B cell (primary cell): Measurements from ENCODE around the gene TFEB.

ENCODE experiments used
- EZH2 ChIP-seq: IDR thresholded peaks from 2 replicates; pipeline ENCODE4 v1.6.1; 2012; ENCODE audit warnings: borderline replicate concordance, low read depth, mild to moderate bottlenecking, moderate library complexity, low read length; ENCODE audit not compliant: insufficient read depth, poor library complexity, severe bottlenecking
- TF ChIP-seq, protein P1 (sequence below): fragments of 200-600 bp; IDR thresholded peaks from one replicate; pipeline ENCODE4 v1.8.0; 2022; ENCODE audit warnings: antibody characterized with exemption, mild to moderate bottlenecking

DNA sequence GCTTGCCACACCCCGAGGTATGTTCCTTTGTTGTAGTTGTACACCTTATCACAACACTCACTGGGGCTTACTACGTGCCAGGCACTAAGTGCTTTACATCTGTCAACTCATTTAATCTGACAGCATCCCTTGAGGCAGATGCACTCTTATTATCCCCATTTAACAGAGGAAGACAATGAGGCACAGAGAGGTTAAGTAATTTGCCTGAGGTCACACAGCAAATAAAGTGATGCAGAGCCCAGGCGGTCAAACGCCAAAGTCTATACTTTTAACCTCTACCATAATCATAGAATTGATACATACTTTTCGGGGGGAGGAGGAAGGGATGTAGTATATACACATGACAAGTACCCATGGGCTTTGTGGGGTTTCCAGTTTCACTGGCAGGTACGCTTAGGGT is 59.4 kb downstream of the TFEB start:
- TF ChIP-seq, protein P1, sequence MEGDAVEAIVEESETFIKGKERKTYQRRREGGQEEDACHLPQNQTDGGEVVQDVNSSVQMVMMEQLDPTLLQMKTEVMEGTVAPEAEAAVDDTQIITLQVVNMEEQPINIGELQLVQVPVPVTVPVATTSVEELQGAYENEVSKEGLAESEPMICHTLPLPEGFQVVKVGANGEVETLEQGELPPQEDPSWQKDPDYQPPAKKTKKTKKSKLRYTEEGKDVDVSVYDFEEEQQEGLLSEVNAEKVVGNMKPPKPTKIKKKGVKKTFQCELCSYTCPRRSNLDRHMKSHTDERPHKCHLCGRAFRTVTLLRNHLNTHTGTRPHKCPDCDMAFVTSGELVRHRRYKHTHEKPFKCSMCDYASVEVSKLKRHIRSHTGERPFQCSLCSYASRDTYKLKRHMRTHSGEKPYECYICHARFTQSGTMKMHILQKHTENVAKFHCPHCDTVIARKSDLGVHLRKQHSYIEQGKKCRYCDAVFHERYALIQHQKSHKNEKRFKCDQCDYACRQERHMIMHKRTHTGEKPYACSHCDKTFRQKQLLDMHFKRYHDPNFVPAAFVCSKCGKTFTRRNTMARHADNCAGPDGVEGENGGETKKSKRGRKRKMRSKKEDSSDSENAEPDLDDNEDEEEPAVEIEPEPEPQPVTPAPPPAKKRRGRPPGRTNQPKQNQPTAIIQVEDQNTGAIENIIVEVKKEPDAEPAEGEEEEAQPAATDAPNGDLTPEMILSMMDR: no peak
- no peak for TF ChIP-seq EZH2
